Measurements from ENCODE around the gene ARRDC2. TPM values are rescaled to one million over a fixed set of nuclear protein-coding genes. Genes with fewer than 3 reads are reported as not detected.
A peak's percentile ranks its signal among the peaks of the same experiment; 100 is the strongest.

The ARRDC2 gene
- 10 to 100 TPM in 7 of 9 donors, 1 to 10 TPM in 2; 2.5 to 27.4 (median 15.8) TPM for total RNA-seq
- 10 to 100 TPM in 2 of 3 donors, 1 to 10 TPM in 1; 2.7 to 54.3 (median 20.8) TPM for polyA plus RNA-seq
- long read RNA-seq, donor 1, result 0 reads
- long read RNA-seq, donor 2, result 0 reads
- long read RNA-seq, donor 3, result 0 reads
- long read RNA-seq, donor 4, result 0 reads
- long read RNA-seq, donor 5, transcript ARRDC2-201 (8 exons, 2,503 nt), result minor isoform, 11 of 30 reads
- long read RNA-seq, donor 5, transcript ARRDC2-202 (8 exons, 2,528 nt), result major isoform, 13 of 30 reads
- long read RNA-seq, donor 5, partial matches to known transcripts, result 2 of 30 reads
- long read RNA-seq, donor 5, other reads (novel, unspliced or antisense), result 3 of 30 reads
- long read RNA-seq, donor 6, partial matches to known transcripts, result 0 of 3 reads
- long read RNA-seq, donor 6, other reads (novel, unspliced or antisense), result 0 of 3 reads
- long read RNA-seq, donor 7, result 0 reads
- long read RNA-seq, donor 8, result 0 reads
- long read RNA-seq, donor 9, result 0 reads
- long read RNA-seq, donor 10, result 0 reads

DNA sequence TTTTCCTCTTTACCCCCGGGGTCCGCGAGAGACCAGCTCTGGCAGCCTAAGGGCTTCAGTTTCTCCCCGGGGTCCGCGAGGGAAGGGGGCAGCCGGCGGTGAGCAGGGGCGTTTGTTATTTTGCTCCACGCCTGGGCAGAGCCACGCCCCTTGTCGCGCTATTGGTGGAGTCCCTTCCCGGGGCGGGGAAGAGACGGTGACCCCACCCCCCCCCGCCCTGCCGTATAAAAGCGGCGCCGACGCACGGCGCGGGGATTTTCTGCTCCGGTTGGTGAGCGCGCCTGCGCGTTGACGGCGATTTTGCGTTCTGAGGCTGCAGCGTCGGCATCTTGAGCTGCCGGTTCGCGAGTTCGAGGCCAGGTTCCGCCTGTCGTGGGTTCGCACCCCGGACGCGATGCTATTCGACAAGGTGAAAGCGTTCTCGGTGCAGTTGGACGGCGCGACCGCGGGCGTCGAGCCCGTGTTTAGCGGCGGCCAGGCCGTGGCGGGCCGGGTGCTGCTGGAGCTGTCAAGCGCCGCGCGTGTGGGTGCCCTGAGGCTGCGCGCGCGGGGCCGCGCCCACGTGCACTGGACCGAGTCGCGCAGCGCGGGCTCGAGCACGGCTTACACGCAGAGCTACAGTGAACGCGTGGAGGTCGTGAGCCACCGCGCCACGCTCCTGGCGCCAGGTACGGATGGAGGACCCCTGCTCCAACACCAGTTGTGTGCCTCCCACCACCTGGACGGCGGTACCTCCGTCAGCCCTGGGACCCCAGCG, at the start of gene ARRDC2:
Gene ARRDC2 (plus strand): TSS at position 254 of the 757 bp plus-strand sequence. CDS start 141 bp downstream, at position 395.
- WGBS, 4 donors, result 13 to 32% (median 19%) methylated on average over 16 to 92 of the region's 92 CpGs
- intact Hi-C loops (cut with DNase I), result loop anchor here (1.0 to 2.0 kb wide), 2 partner anchors 50 to 51 kb away; no protein-coding TSS in a partner anchor
- no peaks in the 10 kb centered on the region for H3K9me3 ChIP-seq (replicated peaks in 1 of 3)
- peaks cover 0 to 9% of the 10 kb centered on the region in 2 donors for H3K4me1 ChIP-seq (replicated peaks in 1 of 2)
- H3K27me3 ChIP-seq, result no peaks in the 10 kb centered on the region
- H3K27ac ChIP-seq, result peak within 1 kb of the TSS in 4 of 5 donors; percentile 71 to 85 (median 84)
- peak; percentile 89 to 93 (median 91) for DNase-seq
- TF ChIP-seq, protein P1, sequence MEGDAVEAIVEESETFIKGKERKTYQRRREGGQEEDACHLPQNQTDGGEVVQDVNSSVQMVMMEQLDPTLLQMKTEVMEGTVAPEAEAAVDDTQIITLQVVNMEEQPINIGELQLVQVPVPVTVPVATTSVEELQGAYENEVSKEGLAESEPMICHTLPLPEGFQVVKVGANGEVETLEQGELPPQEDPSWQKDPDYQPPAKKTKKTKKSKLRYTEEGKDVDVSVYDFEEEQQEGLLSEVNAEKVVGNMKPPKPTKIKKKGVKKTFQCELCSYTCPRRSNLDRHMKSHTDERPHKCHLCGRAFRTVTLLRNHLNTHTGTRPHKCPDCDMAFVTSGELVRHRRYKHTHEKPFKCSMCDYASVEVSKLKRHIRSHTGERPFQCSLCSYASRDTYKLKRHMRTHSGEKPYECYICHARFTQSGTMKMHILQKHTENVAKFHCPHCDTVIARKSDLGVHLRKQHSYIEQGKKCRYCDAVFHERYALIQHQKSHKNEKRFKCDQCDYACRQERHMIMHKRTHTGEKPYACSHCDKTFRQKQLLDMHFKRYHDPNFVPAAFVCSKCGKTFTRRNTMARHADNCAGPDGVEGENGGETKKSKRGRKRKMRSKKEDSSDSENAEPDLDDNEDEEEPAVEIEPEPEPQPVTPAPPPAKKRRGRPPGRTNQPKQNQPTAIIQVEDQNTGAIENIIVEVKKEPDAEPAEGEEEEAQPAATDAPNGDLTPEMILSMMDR (IDR thresholded peaks at IDR 0.05), result no peak
- peak in 1 of 2 donors; percentile 36 for TF ChIP-seq POLR2A (IDR thresholded peaks at IDR 0.05)
- H3K4me3 ChIP-seq, result peak within 1 kb of the TSS in 3 of 4 donors; percentile 4 to 62 (median 30)
- peaks cover 0 to 26% of the 10 kb centered on the region in 2 donors for H3K36me3 ChIP-seq (replicated peaks in 1 of 2)

DNA sequence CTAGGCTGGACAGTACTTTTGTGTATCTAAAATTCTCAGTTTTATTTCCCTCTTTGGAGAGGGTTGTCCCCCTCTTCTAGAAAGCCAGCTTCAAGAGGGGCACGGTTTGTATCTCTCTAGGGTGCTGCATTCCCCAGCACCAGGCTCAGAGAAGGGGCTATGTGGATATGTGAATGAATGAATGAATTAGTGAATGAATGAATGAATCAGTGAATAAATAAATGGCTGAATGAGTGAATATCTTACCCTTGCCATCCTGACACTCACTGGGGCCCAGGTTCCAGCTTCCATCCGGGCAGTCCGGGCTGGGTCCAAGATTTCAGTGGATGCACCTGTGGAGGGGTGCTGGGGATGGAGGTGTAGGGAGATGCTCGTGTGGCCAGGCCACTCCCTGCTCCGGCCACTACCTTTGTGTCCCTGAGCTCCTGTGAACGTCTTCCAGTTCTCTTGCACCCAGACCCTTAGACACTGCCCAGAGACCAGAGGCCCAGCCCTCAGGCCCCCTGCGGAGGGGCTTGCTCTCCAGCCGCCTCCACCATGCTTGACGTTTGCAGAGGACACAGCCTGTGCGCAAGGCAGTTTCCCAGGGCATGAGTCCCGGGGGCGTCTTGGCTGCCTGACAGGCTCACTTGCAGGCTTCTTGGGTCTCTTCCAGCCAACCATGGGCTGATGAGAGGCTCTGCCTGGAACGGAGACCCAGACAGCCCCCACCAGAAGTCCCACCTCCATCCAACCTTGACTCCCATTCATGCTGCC, 43.9 kb upstream of the ARRDC2 start:
- no peak for DNase-seq
- Histone ChIP-seq H3K4me3 (no peak overlapping the region), H3K4me1 (replicated peaks in 1 of 2) (no peaks in the 10 kb centered on the region), H3K9me3 (replicated peaks in 1 of 3) (no peaks in the 10 kb centered on the region), H3K27me3 (peaks cover 10% of the 10 kb centered on the region), H3K36me3 (replicated peaks in 1 of 2) (no peaks in the 10 kb centered on the region), H3K27ac (no peak overlapping the region)
- WGBS, 4 donors, result 40 to 65% (median 56%) methylated on average over 11 to 13 of the region's 13 CpGs
- no peak for TF ChIP-seq POLR2A (IDR thresholded peaks at IDR 0.05)
- TF ChIP-seq, protein P1 (IDR thresholded peaks at IDR 0.05), result no peak
- intact Hi-C loops (cut with DNase I), result no loop called here

DNA sequence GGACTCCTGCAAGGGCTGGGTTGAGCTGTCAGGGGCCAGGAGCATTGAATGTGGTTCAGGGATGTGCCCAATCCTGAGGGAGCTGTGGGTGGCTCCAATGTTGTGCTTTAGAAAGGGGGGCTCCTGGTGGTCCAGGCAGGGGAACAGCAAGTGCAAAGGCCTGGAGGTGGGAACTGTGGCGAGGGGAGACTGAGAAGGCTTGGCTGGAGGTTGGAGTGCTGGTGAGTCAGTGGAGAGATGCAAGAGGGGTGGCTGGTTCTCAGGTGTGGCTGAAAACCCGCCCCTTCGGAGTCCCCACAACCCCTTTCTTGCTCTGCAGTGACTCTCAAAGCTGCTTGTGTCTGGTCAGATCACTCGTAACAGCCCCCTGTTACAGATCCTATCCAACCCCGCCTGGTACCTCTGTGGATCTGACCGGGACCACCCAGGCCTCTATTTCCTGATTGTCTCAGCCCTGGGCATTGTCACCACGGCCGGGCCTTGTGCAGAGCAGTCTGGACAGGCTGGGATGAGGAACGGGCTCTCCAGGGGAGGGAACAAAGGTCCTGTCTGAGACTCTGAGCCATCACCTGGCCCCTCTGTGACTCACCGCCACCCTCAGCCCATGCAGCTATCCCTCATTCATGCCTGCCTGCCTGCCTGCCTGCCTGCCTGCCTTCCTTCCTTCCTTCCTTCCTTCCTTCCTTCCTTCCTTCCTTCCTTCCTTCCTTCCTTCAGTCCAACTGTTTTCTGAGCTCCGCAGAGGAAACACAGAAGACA, 42.4 kb upstream of the ARRDC2 start:
- H3K4me3 ChIP-seq, result no peak overlapping the region
- H3K27me3 ChIP-seq, result peaks cover 10% of the 10 kb centered on the region
- H3K27ac ChIP-seq, result no peak overlapping the region
- no peaks in the 10 kb centered on the region for H3K4me1 ChIP-seq (replicated peaks in 1 of 2)
- no peaks in the 10 kb centered on the region for H3K9me3 ChIP-seq (replicated peaks in 1 of 3)
- intact Hi-C loops (cut with DNase I), result no loop called here
- TF ChIP-seq, protein P1 (IDR thresholded peaks at IDR 0.05), result no peak
- TF ChIP-seq POLR2A (IDR thresholded peaks at IDR 0.05), result no peak
- H3K36me3 ChIP-seq (replicated peaks in 1 of 2), result no peaks in the 10 kb centered on the region
- no peak for DNase-seq
- 57 to 78% (median 70%) methylated on average over 10 to 11 of the region's 11 CpGs for WGBS, 4 donors

Measured in adrenal gland (tissue), 19 donors.